GM19240 (cell line): ENCODE data around the gene PLPP1.
"Not testable (repeated sequence)": the region's sequence is repeated elsewhere in the genome, so short reads cannot be mapped to it uniquely, and the experiment has no call there.

Experiments
- DNase-seq: peaks from one replicate; pipeline ENCODE4 v3.0.0; 2011; ENCODE audit warnings: low spot score; ENCODE audit not compliant: insufficient read length

Gene PLPP1

GRCh38 chr5:55505711-55506110 lies 29.1 kb downstream of the PLPP1 start:
- DNase-seq = not testable (repeated sequence)

DNA sequence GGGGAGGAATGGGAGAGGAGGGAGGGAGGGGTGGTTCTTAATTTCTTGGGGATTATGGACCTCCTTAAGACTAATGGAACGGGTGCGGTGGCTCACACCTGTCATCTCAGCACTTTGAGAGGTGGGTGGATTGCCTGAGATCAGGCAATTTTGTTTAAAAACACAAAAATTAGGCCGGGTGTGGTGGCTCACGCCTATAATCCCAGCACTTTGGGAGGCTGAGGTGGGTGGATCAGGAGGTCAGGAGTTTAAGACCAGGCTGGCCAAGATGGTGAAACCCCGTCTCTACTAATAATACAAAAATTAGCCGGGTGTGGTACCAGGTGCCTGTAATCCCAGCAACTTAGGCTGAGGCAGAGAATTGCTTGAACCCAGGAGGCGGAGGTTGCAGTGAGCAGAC lies 30.8 kb downstream of the PLPP1 start:
- not testable (repeated sequence) for DNase-seq

GRCh38 chr5:55502759-55503158 lies 32.0 kb downstream of the PLPP1 start:
- no peak for DNase-seq

DNA sequence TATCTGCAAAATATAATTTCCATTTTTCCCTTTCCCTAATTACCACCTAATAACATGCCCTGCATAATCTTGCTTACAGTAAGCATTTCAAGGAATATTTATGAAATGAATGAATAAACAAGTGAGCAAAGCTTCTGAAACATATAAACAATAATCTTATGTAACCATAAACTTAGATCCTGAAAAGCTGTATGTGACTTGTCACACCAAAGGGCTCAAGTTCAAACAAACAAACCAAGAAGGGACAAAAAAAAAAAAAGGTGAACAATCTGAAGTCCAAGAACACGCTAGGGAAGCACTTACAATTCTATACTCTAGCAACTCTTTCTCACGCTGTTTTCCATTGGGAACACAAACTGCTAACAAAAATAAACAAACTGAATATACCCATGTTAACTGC lies 36.3 kb downstream of the PLPP1 start:
- DNase-seq = no peak

DNA sequence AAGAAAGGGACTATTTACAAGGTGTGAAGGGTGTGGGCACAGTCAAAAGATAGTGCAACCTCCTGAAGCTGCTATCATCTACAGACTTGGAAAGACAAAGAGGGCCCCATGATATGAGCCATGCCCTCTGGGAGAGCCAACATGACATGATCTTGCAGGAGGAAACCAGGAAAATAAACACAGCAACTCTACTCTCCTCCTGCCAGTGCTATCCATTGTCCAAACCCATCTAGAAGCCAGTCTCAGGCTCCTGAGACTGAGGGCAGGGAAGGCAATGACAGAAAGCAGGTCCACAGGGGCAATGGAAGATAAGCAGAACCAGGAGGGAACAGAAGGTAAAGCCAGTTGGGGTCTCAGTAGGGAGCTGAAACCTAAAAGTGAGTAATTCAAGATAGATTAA lies 37.1 kb downstream of the PLPP1 start:
- no peak for DNase-seq

GRCh38 chr5:55495216-55495615 lies 39.5 kb downstream of the PLPP1 start:
- no peak for DNase-seq

GRCh38 chr5:55492449-55492848 lies 42.3 kb downstream of the PLPP1 start:
- no peak for DNase-seq

- no peak for DNase-seq
Measured at GRCh38 chr5:55485073-55485472, 49.7 kb downstream of the PLPP1 start.

DNA sequence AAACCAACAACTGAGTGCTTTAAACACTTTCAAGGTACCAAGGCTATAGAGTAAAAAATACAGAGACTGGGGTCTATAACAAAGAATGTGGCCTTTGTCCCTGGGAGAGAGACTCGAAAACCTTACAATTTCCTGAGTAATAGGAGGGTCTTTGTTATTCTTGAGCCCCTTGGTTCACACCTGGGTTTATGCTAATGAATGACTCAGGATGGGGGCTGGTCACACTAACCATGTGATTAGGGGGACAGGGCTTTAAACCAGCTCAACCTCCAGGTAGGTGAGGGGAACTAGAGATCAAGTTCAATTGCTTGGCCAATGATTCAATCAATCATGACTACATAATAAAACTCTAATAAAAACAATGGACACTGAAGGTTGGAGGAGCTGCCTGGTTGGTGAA lies 50.2 kb downstream of the PLPP1 start:
- DNase-seq = no peak

DNA sequence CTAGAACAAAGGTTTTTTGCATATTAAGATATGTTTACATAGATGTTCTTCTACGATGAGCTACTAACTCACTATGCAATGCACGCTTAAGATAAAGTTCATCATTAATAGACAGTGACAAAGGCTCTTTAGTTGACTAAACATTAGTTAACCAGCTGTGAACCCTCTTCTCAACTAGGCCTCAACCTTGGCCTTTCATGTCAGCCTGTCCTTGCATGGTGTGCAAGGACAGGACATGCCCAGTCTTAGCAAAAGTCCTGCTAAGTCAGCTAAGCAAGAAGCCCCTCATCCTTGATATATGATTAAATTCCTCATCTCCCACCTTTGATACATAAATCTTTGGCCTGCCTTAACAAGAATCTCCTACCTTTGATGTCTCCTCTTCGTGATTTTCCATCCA lies 50.9 kb downstream of the PLPP1 start:
- DNase-seq = no peak

DNA sequence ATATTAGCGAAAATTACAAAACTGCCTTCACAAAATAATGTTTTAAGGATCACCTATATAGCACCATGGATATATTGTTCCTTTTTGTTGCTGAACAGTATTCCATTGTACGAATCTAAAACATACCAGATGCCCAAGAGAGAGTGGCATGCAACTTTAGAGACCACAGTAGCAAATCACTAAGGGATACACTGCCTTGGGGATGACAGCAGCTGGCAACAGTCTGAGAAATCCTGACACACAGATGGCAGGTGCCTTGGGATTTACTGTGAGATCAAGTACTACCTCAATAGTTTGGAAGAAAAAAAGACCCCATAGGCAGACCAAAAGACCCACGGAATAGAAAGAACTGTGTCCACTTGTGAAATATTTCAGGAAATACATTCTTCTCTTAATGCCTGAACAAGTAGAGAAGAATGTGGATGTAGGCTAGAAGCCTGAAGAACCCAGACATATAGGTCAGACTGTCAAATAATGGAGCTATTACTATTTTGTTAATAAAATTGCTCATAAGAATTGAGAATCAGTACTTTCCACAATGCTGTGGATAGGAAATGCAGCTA lies 53.4 kb downstream of the PLPP1 start:
- no peak for DNase-seq

DNA sequence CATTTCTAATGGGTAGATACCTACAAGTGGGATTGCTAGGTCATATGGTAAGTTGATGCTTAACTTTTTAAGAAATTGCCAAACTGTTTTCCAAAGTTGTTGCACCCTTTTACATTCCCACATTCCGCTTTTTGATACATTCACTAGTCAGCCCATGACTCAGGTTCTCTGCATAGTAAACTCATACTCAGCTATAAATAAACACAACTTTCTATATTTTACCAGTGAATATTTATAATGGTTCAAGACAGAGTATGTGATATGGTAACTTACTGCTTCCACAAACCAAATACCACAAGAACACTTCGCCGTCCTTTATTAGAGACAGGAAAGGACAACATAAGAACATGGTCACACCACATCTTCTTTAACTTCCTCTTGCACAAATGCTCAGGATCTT lies 54.0 kb downstream of the PLPP1 start:
- no peak for DNase-seq

GRCh38 chr5:55472642-55473041 lies 62.1 kb downstream of the PLPP1 start:
- DNase-seq = no peak

GRCh38 chr5:55471468-55471867 lies 63.3 kb downstream of the PLPP1 start:
- DNase-seq = no peak

DNA sequence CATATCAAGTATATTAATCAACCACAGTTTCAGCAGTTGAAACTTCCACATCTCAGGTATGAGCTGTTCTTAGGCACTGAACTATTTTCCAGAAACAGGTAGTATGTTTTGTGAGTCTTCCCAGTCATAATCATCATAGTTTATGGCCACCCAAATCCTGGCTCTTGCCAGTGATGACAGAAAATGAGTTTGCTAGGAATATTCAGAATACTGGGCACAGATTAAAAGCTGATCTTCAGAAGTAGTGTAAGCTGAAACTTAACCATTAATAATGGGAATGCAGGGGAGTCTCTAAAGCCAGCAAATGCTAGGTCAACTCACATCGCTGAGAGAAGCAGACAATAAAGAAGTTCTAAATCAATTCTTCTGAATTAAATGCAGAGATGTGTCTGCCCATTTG lies 64.5 kb downstream of the PLPP1 start:
- no peak for DNase-seq

GRCh38 chr5:55469839-55470238 lies 64.9 kb downstream of the PLPP1 start:
- no peak for DNase-seq

- no peak for DNase-seq
Measured at GRCh38 chr5:55467862-55468551, 66.8 kb downstream of the PLPP1 start.

- no peak for DNase-seq
Measured at GRCh38 chr5:55463613-55464012, 71.2 kb downstream of the PLPP1 start.

DNA sequence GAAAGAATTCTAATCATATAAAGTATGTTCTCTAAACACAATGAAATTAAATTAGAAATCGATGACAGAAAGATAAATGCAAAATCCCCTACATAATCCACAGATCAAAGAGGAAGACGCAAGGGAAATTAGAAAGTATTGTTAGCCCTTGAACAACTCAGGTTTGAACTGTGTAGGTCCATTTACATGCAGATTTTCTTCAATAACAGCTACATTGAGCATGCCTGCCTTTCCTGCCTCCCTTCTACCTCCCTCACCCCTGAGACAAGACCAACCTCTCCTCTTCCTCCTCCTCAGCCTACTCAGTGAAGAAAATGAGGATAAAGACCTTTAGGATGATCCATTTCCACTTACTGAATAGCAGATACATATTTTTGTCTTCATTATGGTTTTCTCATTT lies 75.2 kb downstream of the PLPP1 start:
- DNase-seq = no peak

DNA sequence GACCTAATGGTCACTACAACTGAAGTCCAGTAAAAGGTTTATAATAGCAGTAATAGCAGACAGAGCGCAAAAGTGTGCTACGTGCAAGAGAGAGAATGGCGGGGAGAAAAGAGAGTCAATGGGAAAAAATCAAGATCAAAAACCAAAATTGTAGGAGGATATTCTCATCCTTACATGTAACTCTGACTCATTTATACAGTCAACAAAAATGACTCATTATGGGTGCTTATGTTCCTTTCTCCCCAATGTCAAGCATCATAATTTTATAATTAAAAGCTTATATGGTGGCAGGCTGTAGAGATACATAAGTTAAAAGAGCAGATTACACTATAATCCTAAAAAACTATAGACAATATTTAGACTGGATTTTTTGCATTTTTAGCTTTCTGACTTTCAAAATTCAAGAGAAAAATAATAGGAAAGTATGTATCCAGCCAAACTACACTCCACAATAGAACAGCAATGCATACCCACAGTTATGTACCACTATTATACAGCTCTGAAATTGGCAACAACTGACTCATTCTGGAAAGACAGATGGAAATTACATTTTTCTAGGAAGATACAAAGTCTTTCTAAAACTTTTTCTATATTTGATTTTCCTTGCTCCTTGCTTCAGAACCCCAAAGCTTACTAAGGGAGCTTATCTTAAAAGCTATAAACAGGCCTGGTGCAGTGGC lies 78.4 kb downstream of the PLPP1 start:
- no peak for DNase-seq

DNA sequence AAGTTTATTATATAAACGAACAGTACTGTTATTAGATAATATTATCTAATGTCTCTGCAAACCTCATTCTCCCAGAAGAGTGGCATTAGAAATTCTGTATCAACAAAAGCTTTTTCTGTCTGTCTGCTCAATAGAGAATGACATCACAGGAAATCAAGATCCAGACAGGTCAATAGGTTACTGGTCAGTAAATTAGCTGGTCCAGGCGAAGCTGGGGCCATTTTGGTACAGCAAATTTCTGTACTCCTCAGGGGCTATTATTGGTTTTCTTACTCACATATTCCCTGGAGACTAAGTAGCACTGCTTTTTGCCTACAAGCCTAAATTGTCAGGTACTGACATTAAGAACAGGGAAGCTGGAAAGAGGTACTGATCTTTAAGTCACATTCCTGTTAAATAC lies 80.5 kb downstream of the PLPP1 start:
- no peak for DNase-seq

- DNase-seq = no peak
Measured at GRCh38 chr5:55453211-55453610, 81.6 kb downstream of the PLPP1 start.

DNA sequence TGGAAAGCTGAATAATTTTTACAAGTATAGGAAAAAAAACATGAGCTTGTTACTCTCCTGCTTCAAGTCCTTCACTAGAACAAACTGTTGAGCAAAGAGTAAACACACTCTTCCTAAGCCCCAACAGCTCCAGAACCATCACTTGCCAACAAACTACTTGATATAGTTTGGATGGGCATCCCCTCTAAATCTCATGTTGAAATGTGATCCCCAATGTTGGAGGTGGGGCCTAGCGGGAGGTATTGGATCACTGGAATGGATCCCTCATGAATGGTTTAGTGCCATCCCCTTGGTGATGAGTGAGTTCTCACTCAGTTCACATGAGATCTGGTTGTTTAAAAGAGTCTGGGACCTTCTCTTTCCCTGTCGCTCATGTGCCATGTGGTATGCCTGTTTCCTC lies 82.8 kb downstream of the PLPP1 start:
- DNase-seq = no peak
